HL-60 (cell line): ENCODE data around the gene CCDC187.

Experiments used
- CTCF ChIP-seq: IDR thresholded peaks from one replicate; pipeline ENCODE4 v1.5.1; 2011; ENCODE audit warnings: low read length, control low read depth, inconsistent platforms; ENCODE audit not compliant: insufficient read depth
- REST ChIP-seq: IDR thresholded peaks from 2 replicates; pipeline ENCODE4 v1.6.1; 2012; ENCODE audit warnings: low read depth; ENCODE audit not compliant: insufficient replicate concordance

GRCh38 chr9:136292026-136292538 is 11.8 kb downstream of the CCDC187 start:
- no peak for TF ChIP-seq REST
- no peak for TF ChIP-seq CTCF
